Activated CD4-positive, alpha-beta T cell treated with anti-CD3 and anti-CD28 coated beads for 36 hours (primary cell): ENCODE results near the gene UGGT2. TPM values are rescaled to one million over a fixed set of nuclear protein-coding genes. Genes with fewer than 3 reads are reported as not detected.
"Not testable (repeated sequence)": the region's sequence is repeated elsewhere in the genome, so short reads cannot be mapped to it uniquely, and the experiment has no call there.

Experiments
- ATAC-seq: fragments of 200-7000 bp; cut with Tn5 transposase; one replicate; pipeline ENCODE4 v1.10.0; 2021; ENCODE audit warnings: mild to moderate bottlenecking, moderate library complexity
- CTCF ChIA-PET: fragments of 350-600 bp; sonication (Branson Sonifier 250); formaldehyde crosslinking; loops from one replicate; lab custom pipeline; 2021; ENCODE audit warnings: antibody characterized with exemption; lab: Charles Lee
- POLR2A ChIA-PET: fragments of 350-600 bp; sonication (Branson Sonifier 250); formaldehyde crosslinking; loops from one replicate; lab custom pipeline; 2021; ENCODE audit warnings: antibody characterized with exemption, inconsistent platforms; lab: Charles Lee
- DNase-seq: peaks from one replicate; pipeline ENCODE4 v3.0.0-alpha.2; 2020
- H3K27ac Mint-ChIP-seq: one replicate; pipeline ENCODE4 v1.8.0; 2021; ENCODE audit warnings: mixed read lengths
- H3K27me3 Mint-ChIP-seq: one replicate; pipeline ENCODE4 v1.8.0; 2021; ENCODE audit warnings: mixed read lengths
- H3K36me3 Mint-ChIP-seq: one replicate; pipeline ENCODE4 v1.8.0; 2021; ENCODE audit warnings: low read depth, mixed read lengths
- H3K4me1 Mint-ChIP-seq: one replicate; pipeline ENCODE4 v1.8.0; 2021; ENCODE audit warnings: mixed read lengths
- H3K4me3 Mint-ChIP-seq: one replicate; pipeline ENCODE4 v1.8.0; 2021; ENCODE audit warnings: mild to moderate bottlenecking, moderate library complexity, mixed read lengths
- H3K9me3 Mint-ChIP-seq: one replicate; pipeline ENCODE4 v1.8.0; 2021; ENCODE audit warnings: low read depth, mixed read lengths
- intact Hi-C, 2 experiments: fragments of 100-400 bp; cut with DNase I in 1 of 2; cut with micrococcal nuclease in 1 of 2; formaldehyde crosslinking; loops; one replicate each; pipeline versions ENCODE4 v1.14.2 to v1.15.1; 2022 to 2024; cut with DNase I, micrococcal nuclease
- total RNA-seq, 2 experiments: library from RNA; stranded (reverse); gene quantifications; one replicate each; pipeline ENCODE4 v1.2.3, GENCODE V29; 2021

The UGGT2 gene
- total RNA-seq, 2 experiments from 2014 or later: 0.18 to 0.34 TPM

- H3K27me3 Mint-ChIP-seq: no peaks in the 10 kb centered on the region
- POLR2A ChIA-PET: no interaction called here
- intact Hi-C loops: no loop called here
These were observed 97.9 kb downstream of the UGGT2 start for GRCh38 chr13:95955255-95955654.

GRCh38 chr13:95954266-95954665, 98.9 kb downstream of the UGGT2 start:
- DNase-seq: no peak
- ChIA-PET CTCF (no interaction called here), POLR2A (no interaction called here)
- Mint-ChIP-seq H3K36me3 (no peaks in the 10 kb centered on the region), H3K4me1 (no peaks in the 10 kb centered on the region), H3K9me3 (peaks cover 3% of the 10 kb centered on the region), H3K27ac (no peak overlapping the region), H3K27me3 (no peaks in the 10 kb centered on the region), H3K4me3 (no peak overlapping the region)
- intact Hi-C loops: no loop called here
- no peak for ATAC-seq

More at GRCh38 chr13:95955255-95955654, 97.9 kb downstream of the UGGT2 start:
- Mint-ChIP-seq H3K4me3 (no peak overlapping the region), H3K4me1 (no peaks in the 10 kb centered on the region), H3K9me3 (peaks cover 13% of the 10 kb centered on the region), H3K27ac (no peak overlapping the region), H3K36me3 (no peaks in the 10 kb centered on the region)
- DNase-seq (no peak), ATAC-seq (no peak)
- CTCF ChIA-PET: no interaction called here

GRCh38 chr13:95950103-95950502, 103.1 kb downstream of the UGGT2 start:
- no peak for DNase-seq
- no peaks in the 10 kb centered on the region for H3K36me3 Mint-ChIP-seq
- no peak for ATAC-seq
- no peaks in the 10 kb centered on the region for H3K9me3 Mint-ChIP-seq
- no peak overlapping the region for H3K27ac Mint-ChIP-seq
- H3K4me1 Mint-ChIP-seq: no peaks in the 10 kb centered on the region
- intact Hi-C loops: no loop called here
- POLR2A ChIA-PET: interaction anchor here (0.7 kb wide), 1 partner anchor 10 kb away, joined by 4 read pairs; no protein-coding TSS in a partner anchor
- no peaks in the 10 kb centered on the region for H3K27me3 Mint-ChIP-seq
- CTCF ChIA-PET: no interaction called here
- no peak overlapping the region for H3K4me3 Mint-ChIP-seq

- CTCF ChIA-PET: no interaction called here
- intact Hi-C loops: no loop called here
These were observed 104.5 kb downstream of the UGGT2 start for GRCh38 chr13:95948656-95949055.

GRCh38 chr13:95937714-95938320, 115.4 kb downstream of the UGGT2 start:
- H3K36me3 Mint-ChIP-seq: no peaks in the 10 kb centered on the region
- DNase-seq (no peak), ATAC-seq (no peak)
- H3K4me3 Mint-ChIP-seq: no peak overlapping the region
- H3K9me3 Mint-ChIP-seq: peaks cover 4% of the 10 kb centered on the region
- no peaks in the 10 kb centered on the region for H3K27me3 Mint-ChIP-seq
- H3K4me1 Mint-ChIP-seq: no peaks in the 10 kb centered on the region
- H3K27ac Mint-ChIP-seq: no peak overlapping the region
- CTCF ChIA-PET: no interaction called here
- intact Hi-C loops: no loop called here
- POLR2A ChIA-PET: no interaction called here

More at GRCh38 chr13:95948656-95949055, 104.5 kb downstream of the UGGT2 start:
- Mint-ChIP-seq H3K27ac (no peak overlapping the region), H3K36me3 (no peaks in the 10 kb centered on the region), H3K4me1 (no peaks in the 10 kb centered on the region), H3K27me3 (no peaks in the 10 kb centered on the region), H3K4me3 (no peak overlapping the region), H3K9me3 (no peaks in the 10 kb centered on the region)
- ATAC-seq: no peak
- POLR2A ChIA-PET: no interaction called here
- DNase-seq: no peak

- POLR2A ChIA-PET: no interaction called here
- no peaks in the 10 kb centered on the region for H3K36me3 Mint-ChIP-seq
- CTCF ChIA-PET: no interaction called here
- intact Hi-C loops: no loop called here
- no peak for DNase-seq
- H3K4me1 Mint-ChIP-seq: no peaks in the 10 kb centered on the region
- no peak overlapping the region for H3K4me3 Mint-ChIP-seq
- no peak for ATAC-seq
- peaks cover 19% of the 10 kb centered on the region for H3K9me3 Mint-ChIP-seq
- no peak overlapping the region for H3K27ac Mint-ChIP-seq
- H3K27me3 Mint-ChIP-seq: no peaks in the 10 kb centered on the region
These were observed 121.7 kb downstream of the UGGT2 start for GRCh38 chr13:95931300-95932025.

GRCh38 chr13:95929430-95929829, 123.8 kb downstream of the UGGT2 start:
- peaks cover 15% of the 10 kb centered on the region for H3K9me3 Mint-ChIP-seq
- no peaks in the 10 kb centered on the region for H3K27me3 Mint-ChIP-seq
- CTCF ChIA-PET: no interaction called here
- no peaks in the 10 kb centered on the region for H3K4me1 Mint-ChIP-seq
- ATAC-seq (no peak), DNase-seq (no peak)
- no peaks in the 10 kb centered on the region for H3K36me3 Mint-ChIP-seq
- POLR2A ChIA-PET: no interaction called here
- H3K27ac Mint-ChIP-seq: no peak overlapping the region
- H3K4me3 Mint-ChIP-seq: no peak overlapping the region
- intact Hi-C loops: no loop called here

- intact Hi-C loops, ATAC-seq, H3K4me3 Mint-ChIP-seq, POLR2A ChIA-PET, DNase-seq, CTCF ChIA-PET, H3K27me3 Mint-ChIP-seq, H3K36me3 Mint-ChIP-seq, H3K27ac Mint-ChIP-seq, H3K4me1 Mint-ChIP-seq: not testable (repeated sequence)
- peaks cover 15% of the 10 kb centered on the region for H3K9me3 Mint-ChIP-seq
These were observed 124.8 kb downstream of the UGGT2 start for GRCh38 chr13:95928367-95928906.

- H3K4me1 Mint-ChIP-seq: no peaks in the 10 kb centered on the region
- no peak overlapping the region for H3K4me3 Mint-ChIP-seq
- ChIA-PET POLR2A (no interaction called here), CTCF (no interaction called here)
- intact Hi-C loops: no loop called here
- ATAC-seq (no peak), DNase-seq (no peak)
- no peak overlapping the region for H3K27ac Mint-ChIP-seq
- H3K27me3 Mint-ChIP-seq: no peaks in the 10 kb centered on the region
- H3K9me3 Mint-ChIP-seq: peaks cover 12% of the 10 kb centered on the region
- no peaks in the 10 kb centered on the region for H3K36me3 Mint-ChIP-seq
These were observed 127.0 kb downstream of the UGGT2 start for GRCh38 chr13:95926231-95926630.

- ChIA-PET POLR2A (no interaction called here), CTCF (no interaction called here)
- Mint-ChIP-seq H3K4me3 (no peak overlapping the region), H3K36me3 (no peaks in the 10 kb centered on the region), H3K9me3 (peaks cover 6% of the 10 kb centered on the region), H3K27me3 (no peaks in the 10 kb centered on the region), H3K27ac (no peak overlapping the region), H3K4me1 (no peaks in the 10 kb centered on the region)
- DNase-seq: no peak
- ATAC-seq: no peak
- intact Hi-C loops: no loop called here
These were observed 128.7 kb downstream of the UGGT2 start for GRCh38 chr13:95924389-95924994.

GRCh38 chr13:95921485-95921884, 131.7 kb downstream of the UGGT2 start:
- intact Hi-C loops: no loop called here
- ChIA-PET CTCF (no interaction called here), POLR2A (no interaction called here)
- no peak overlapping the region for H3K27ac Mint-ChIP-seq
- no peak overlapping the region for H3K4me3 Mint-ChIP-seq
- H3K36me3 Mint-ChIP-seq: no peaks in the 10 kb centered on the region
- DNase-seq: no peak
- ATAC-seq: no peak
- no peaks in the 10 kb centered on the region for H3K27me3 Mint-ChIP-seq
- H3K9me3 Mint-ChIP-seq: peaks cover 2% of the 10 kb centered on the region
- no peaks in the 10 kb centered on the region for H3K4me1 Mint-ChIP-seq

- CTCF ChIA-PET: no interaction called here
- DNase-seq (no peak), ATAC-seq (no peak)
- POLR2A ChIA-PET: no interaction called here
- intact Hi-C loops: no loop called here
- Mint-ChIP-seq H3K27me3 (no peaks in the 10 kb centered on the region), H3K27ac (no peak overlapping the region), H3K4me3 (no peak overlapping the region), H3K9me3 (peaks cover 2% of the 10 kb centered on the region), H3K36me3 (no peaks in the 10 kb centered on the region), H3K4me1 (no peaks in the 10 kb centered on the region)
These were observed 132.7 kb downstream of the UGGT2 start for GRCh38 chr13:95920485-95920884.
